ENCODE data around the gene NFIB. TPM values are rescaled to one million over a fixed set of nuclear protein-coding genes. Genes with fewer than 3 reads are reported as not detected.

NFIB gene
- total and polyA plus RNA-seq, 2 experiments from 2014 or later: 15.2 to 27.3 TPM

GRCh38 chr9:14260101-14260500, 53.8 kb downstream of the NFIB start:
- H3K4me1 ChIP-seq (ENCODE audit: insufficient read depth): peaks cover 7% of the 10 kb centered on the region
- no peak overlapping the region for H3K27ac ChIP-seq
- H3K9me2 ChIP-seq (replicated peaks; ENCODE audit: insufficient read depth): no peaks in the 10 kb centered on the region
- no peak for DNase-seq (ENCODE audit: low spot score)
- no peak overlapping the region for H2AFZ ChIP-seq
- TF ChIP-seq CTCF (IDR thresholded peaks at IDR 0.05; ENCODE audit: poor library complexity) (no peak), EZH2 (IDR thresholded peaks at IDR 0.05; ENCODE audit: borderline replicate concordance) (no peak), EZH2phosphoT487 (IDR thresholded peaks at IDR 0.05; ENCODE audit: low read depth, severe bottlenecking, unreplicated experiment) (no peak)
- no peaks in the 10 kb centered on the region for H3K9me3 ChIP-seq (ENCODE audit: low read depth)
- WGBS (ENCODE audit: low lambda C conversion rate, missing lambda C conversion rate): 90% methylated on average over 4 of the region's 4 CpGs
- H3K79me2 ChIP-seq: peaks cover 49% of the 10 kb centered on the region
- peaks cover 8% of the 10 kb centered on the region for H4K20me1 ChIP-seq (ENCODE audit: insufficient read depth, poor library complexity, severe bottlenecking)
- no peak overlapping the region for H3K4me3 ChIP-seq
- H3K27me3 ChIP-seq: no peaks in the 10 kb centered on the region
- no peaks in the 10 kb centered on the region for H3K36me3 ChIP-seq (replicated peaks; ENCODE audit: insufficient read depth, low read depth)
- no peak overlapping the region for H3K4me2 ChIP-seq

GRCh38 chr9:14258660-14259239, 55.2 kb downstream of the NFIB start:
- Histone ChIP-seq H4K20me1 (ENCODE audit: insufficient read depth, poor library complexity, severe bottlenecking) (peaks cover 8% of the 10 kb centered on the region), H3K4me3 (no peak overlapping the region), H3K27ac (peak overlapping the region; percentile 28), H3K9me2 (replicated peaks; ENCODE audit: insufficient read depth) (no peaks in the 10 kb centered on the region), H3K79me2 (peaks cover 55% of the 10 kb centered on the region), H3K4me1 (ENCODE audit: insufficient read depth) (peaks cover 7% of the 10 kb centered on the region), H3K36me3 (replicated peaks; ENCODE audit: insufficient read depth, low read depth) (no peaks in the 10 kb centered on the region), H3K9me3 (ENCODE audit: low read depth) (no peaks in the 10 kb centered on the region), H3K27me3 (no peaks in the 10 kb centered on the region), H3K4me2 (no peak overlapping the region), H2AFZ (no peak overlapping the region)
- WGBS (ENCODE audit: low lambda C conversion rate, missing lambda C conversion rate): 69% methylated on average over 4 of the region's 4 CpGs
- TF ChIP-seq EZH2 (IDR thresholded peaks at IDR 0.05; ENCODE audit: borderline replicate concordance): no peak
- TF ChIP-seq EZH2phosphoT487 (IDR thresholded peaks at IDR 0.05; ENCODE audit: low read depth, severe bottlenecking, unreplicated experiment): no peak
- TF ChIP-seq CTCF (IDR thresholded peaks at IDR 0.05; ENCODE audit: poor library complexity): no peak
- no peak for DNase-seq (ENCODE audit: low spot score)

- DNase-seq (ENCODE audit: low spot score): no peak
- Histone ChIP-seq H3K9me2 (replicated peaks; ENCODE audit: insufficient read depth) (no peaks in the 10 kb centered on the region), H3K4me2 (no peak overlapping the region), H2AFZ (no peak overlapping the region), H3K4me1 (ENCODE audit: insufficient read depth) (peaks cover 7% of the 10 kb centered on the region), H3K27me3 (no peaks in the 10 kb centered on the region), H3K36me3 (replicated peaks; ENCODE audit: insufficient read depth, low read depth) (no peaks in the 10 kb centered on the region), H4K20me1 (ENCODE audit: insufficient read depth, poor library complexity, severe bottlenecking) (peaks cover 8% of the 10 kb centered on the region), H3K4me3 (no peak overlapping the region), H3K9me3 (ENCODE audit: low read depth) (no peaks in the 10 kb centered on the region), H3K27ac (no peak overlapping the region), H3K79me2 (peaks cover 58% of the 10 kb centered on the region)
- TF ChIP-seq EZH2phosphoT487 (IDR thresholded peaks at IDR 0.05; ENCODE audit: low read depth, severe bottlenecking, unreplicated experiment) (no peak), EZH2 (IDR thresholded peaks at IDR 0.05; ENCODE audit: borderline replicate concordance) (no peak), CTCF (IDR thresholded peaks at IDR 0.05; ENCODE audit: poor library complexity) (no peak)
Observed at GRCh38 chr9:14258156-14258555, 55.8 kb downstream of the NFIB start.

Measured in hepatocyte (in vitro differentiated cells).